ENCODE data around the gene GNAZ. TPM values are rescaled to one million over a fixed set of nuclear protein-coding genes. Genes with fewer than 3 reads are reported as not detected.

GNAZ gene
- polyA plus RNA-seq, 4 donors: 2.7 to 6.4 (median 4.9) TPM

Other genes with a start within 250 kb of the GNAZ start
- under 1 TPM in 1 of 4 donors, not detected in 3; 0.48 TPM for gene IGLL5, start 182.7 kb upstream of the GNAZ start, polyA plus RNA-seq (ENCODE audit: insufficient read length in 4 of 4)
- 10 to 100 TPM in 1 of 4 donors, 1 to 10 TPM in 3; 4.6 to 10.1 (median 7.8) TPM for gene RSPH14, start 71.5 kb downstream of the GNAZ start, polyA plus RNA-seq (ENCODE audit: insufficient read length in 4 of 4)
- 10 to 100 TPM in 3 of 4 donors, 1 to 10 TPM in 1; 6.8 to 18.0 (median 14.6) TPM for gene RAB36, start 75.0 kb downstream of the GNAZ start, polyA plus RNA-seq (ENCODE audit: insufficient read length in 4 of 4)
- 10 to 100 TPM; 31.9 to 63.5 (median 50.2) TPM for gene BCR, start 110.0 kb downstream of the GNAZ start, polyA plus RNA-seq (ENCODE audit: insufficient read length in 4 of 4)